HG02884 (cell line): ENCODE measurements around the gene SH2D3C.
A peak's percentile ranks its signal among the peaks of the same experiment; 100 is the strongest.

Experiments
- ATAC-seq: cut with Tn5 transposase; IDR thresholded peaks from one replicate; pipeline ENCODE4 v1.9.1; 2021; ENCODE audit warnings: mild to moderate bottlenecking, moderate library complexity; ENCODE audit not compliant: unreplicated experiment

SH2D3C gene

GRCh38 chr9:127744398-127745110, 33.9 kb downstream of the SH2D3C start:
- ATAC-seq, result no peak

DNA sequence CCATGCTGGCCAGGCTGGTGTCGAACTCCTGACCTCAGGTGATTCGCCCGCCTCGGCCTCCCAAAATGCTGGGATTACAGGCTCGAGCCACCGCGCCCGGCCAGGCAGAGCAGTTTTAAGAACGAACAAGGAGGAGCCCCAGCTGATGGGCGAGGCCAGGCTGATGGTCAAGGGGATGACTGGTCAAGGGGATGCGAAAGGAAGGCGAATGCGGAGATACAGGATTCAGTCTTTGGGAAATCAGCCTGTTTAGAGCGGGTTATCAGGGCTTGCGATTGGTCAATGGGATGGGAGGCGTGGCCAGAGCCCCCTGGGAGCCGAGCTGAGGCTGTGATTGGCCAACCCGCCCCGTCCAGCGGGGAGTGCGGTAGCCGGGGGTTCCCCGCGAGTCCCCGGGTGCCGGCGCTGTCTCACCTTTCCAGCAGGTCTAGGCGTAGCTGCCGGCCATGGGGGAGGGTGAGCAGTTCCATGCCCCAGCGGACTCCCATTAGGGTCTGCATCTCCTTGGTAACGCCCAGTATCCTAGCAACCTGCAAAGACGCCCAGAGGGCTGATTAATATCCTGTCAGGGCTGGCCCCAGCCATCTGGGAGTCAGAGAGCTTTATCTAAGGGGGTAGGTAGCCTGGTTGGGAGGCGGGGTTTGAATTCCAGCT, 35.9 kb downstream of the SH2D3C start:
- ATAC-seq, result no peak

DNA sequence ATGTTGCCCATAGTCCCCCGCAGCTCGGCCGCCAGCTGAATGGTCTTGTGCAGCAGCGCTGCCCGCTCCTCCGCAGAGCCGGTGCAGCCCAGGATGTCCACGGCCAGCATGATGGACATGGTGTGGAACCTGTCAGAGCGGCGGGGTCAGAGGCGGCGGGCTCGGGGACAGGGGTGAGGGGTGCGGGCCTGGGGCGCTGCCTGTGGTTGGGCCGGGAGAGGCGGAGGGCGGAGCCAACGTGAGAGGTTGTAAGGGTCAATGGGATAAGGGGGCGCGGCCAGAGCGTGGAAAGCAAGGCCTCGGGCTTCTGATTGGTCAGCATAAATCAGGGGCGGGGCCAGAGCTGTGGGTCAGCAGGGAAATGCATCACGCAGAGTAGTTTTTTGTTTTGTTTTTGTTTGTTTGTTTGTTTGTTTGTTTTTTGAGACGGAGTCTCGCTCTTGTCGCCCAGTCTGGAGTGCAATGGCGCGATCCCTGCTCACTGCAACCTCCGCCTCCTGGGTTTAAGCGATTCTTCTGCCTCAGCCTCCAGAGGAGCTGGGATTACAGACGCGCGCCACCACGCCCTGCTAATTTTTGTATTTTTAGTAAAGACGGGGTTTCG, 36.5 kb downstream of the SH2D3C start:
- ATAC-seq, result no peak

- no peak for ATAC-seq
These were observed 38.7 kb downstream of the SH2D3C start for GRCh38 chr9:127739614-127740330.

- ATAC-seq, result no peak
These were observed 39.8 kb downstream of the SH2D3C start for GRCh38 chr9:127738666-127739065.

DNA sequence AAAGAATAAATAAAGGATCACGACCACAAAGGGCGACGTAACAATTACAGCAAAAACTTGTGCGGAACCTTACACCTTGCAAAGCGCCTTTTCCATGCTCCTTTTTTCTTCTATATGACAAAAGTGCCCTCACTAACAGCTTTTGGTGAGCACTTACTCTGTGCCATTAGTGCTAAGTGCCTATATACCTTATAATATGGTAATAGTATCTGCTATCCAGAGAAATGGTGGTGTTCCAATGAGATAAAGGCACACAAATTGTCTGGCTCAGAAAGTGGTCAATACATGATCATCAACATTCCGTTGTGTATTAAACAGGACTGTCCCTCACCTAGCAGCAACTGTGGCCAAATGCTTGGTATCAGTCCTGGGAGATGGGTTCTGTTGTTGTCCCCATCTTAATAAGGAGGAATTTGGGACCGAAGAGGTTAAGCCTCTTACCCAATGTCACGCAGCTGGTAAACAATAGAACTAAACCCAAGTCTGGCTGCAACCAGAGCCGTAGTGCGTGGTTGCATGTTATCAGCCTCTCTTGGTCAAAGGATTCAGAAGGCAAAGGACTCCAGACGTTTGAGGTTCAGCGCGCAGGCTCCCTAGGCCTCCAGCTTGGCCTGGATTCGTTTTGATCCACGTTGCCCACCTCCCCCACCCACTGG, 42.8 kb downstream of the SH2D3C start:
- ATAC-seq, result peak; percentile 11

- ATAC-seq, result peak; percentile 80
These were observed 43.5 kb downstream of the SH2D3C start, which contains the start of gene TOR2A for GRCh38 chr9:127734747-127735529. Gene TOR2A (minus strand): TSS chr9:127735294. CDS start chr9:127735270, 24 bp downstream.

DNA sequence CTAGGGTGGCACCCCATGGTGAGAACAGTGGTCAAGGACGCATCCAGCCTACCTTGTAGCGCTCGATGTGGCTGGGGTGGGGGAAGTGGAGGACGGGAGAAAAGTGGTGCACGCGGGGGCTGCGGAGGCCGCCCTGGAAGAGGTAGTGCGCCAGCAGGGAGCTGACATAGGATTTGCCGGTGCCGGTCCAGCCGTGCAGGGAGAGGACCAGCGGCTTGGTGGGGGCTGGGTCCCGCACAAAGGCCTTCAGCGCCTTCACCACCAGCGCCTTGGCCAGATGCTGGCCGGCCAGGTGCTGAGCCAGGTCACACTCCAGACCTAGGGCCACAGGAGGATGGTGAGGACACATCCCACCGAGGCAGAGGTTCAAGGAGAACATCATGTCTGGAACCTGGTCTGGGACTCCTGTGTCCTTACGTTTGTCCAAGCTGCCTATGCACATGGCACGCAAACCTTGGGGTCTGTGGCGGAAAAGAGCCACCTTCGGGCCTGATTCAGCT, 44.2 kb downstream of the SH2D3C start:
- no peak for ATAC-seq

DNA sequence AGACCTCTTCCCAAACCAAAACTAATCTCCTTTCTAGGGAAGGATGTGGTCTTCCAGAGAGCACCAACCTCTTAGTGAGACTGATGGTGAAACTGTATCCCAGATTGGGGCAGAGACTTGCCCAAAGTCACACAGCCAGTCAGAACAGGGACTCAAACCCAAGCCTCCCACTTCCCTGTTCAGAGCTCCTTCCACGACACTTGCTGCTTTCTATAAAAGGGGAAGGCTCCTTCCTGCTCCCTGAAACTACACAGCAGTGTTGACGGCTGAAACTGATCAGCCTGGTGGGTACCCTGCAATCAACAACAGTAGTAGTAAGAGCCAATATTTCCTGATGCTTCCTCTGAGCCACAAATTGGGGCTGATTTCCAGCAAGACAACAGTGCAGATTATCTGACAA, 44.9 kb downstream of the SH2D3C start:
- ATAC-seq, result no peak

- ATAC-seq, result no peak
These were observed 46.0 kb downstream of the SH2D3C start for GRCh38 chr9:127732444-127732843.

DNA sequence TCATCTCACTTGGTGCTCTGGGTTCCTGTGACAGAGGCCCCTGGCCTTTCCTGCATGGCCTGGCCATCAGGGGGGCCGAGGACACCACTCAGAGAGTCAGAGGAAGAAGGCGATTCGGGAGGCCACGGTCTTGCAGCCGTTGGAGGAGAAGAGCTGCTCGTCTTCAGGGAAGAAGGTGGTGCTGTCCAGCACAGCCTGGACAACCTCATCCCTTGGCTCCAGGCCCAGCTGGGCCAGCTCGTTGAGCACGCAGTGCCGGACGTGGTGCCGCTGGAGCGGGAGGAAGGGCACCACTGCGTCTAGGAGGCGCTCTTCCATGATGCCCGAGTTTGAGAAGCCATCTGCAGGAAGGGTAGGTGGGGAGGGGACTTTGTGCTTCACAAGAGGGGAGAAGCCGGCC, 46.5 kb downstream of the SH2D3C start:
- ATAC-seq, result no peak

DNA sequence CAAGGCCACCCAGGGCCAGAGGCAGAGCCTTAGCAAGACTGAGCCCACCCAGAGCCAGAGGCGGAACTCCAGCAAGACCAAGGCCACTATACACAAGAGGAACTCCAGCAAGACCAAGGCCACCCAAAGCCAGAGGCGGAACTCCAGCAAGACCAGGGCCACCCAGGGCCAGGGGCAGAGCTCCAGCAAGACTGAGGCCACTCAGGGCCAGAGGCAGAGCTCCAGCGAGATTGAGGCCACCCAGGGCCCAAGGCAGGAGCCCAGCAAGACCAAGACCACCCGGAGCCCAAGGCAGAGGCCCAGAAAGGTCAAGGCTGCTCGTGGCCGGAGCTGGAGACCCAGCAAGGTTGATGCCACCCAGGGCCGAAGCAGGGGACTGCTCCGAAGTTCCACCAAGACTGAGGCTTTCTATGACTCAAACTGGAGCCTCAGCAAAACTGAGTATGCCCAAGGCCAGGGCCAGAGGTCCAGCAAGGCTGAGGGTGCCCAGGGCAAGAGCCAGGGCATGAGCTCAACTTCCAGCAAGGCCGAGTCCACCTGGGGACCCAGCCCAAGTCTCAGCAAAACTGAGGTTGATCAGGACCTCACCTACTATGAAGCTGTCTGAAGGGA, 47.6 kb downstream of the SH2D3C start:
- ATAC-seq, result no peak

DNA sequence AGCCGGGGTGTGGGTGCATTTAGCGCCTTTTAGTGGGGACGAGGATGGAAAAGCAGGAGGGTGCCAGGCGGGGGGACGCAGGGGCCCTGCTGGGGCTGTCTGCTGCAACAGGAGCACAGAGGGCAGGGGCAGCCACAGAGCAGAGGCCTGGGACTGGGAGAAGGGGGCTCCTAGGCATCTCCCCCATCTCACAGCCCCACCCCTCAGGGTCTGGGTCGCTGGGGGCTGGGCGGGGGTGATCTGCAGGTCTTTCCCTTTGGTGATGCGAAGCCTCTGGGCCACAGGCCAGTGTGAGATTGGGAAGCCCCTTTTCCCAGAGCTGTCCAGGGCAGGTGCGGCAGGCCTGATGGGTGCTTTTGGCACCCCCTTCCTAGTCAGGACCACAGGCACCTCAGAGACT, 48.2 kb downstream of the SH2D3C start:
- ATAC-seq, result no peak

DNA sequence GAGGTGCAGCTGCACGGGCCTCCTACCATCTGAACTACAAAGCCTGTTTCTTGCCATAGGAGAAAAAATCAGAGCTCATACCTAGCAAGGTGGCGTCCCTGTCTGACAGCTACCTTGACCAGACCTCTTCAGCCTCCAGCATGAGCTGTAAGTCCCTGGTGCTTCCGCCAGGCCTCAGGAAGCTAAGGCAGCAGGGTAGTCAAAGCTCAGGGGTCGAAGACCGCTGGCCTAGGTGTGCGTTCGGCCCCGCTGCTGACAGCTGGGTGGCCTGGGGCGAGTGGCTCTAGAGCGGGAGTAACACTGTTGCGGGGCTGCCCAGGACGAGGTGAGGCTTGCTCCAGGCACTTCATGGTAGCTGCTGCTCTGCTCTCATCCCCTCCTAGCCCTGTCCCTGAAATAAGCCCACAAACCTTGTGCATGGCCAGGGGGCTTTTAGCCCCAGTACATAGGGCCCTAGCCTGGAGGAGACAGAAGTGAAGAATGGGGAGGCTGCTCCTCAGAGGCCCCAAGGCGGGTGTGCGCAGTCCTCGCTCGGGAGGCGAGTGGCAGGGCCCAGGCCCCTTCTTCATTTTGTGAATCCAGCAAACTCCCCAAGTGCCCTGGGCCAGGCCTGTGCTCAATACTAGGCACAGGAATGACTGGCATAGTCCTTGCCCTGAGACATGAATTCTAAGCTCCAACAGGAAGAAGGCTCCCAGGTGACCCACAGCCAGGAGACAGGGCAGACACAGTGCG, 48.8 kb downstream of the SH2D3C start:
- no peak for ATAC-seq

- ATAC-seq, result no peak
These were observed 49.7 kb downstream of the SH2D3C start for GRCh38 chr9:127728808-127729207.

DNA sequence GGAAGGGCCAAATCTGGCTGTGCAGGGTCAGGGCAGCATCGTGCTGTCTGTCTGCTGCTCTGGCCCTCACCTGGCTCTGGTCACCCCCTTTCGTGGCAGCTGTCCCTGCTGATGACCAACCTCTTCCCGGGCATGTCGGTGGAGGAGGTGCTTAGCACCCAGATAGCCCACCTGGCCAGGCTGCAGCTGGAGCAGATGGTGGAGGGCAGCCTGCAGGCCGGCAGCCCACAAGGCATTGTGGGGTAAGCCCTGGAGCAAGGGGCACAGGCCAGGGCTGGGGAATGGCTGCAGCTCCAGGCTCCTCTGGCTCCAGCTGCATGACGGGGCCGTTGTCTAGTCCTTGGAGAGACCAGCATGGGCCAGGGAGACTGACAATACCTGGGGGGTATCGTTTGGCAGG, 51.6 kb downstream of the SH2D3C start:
- no peak for ATAC-seq

- ATAC-seq, result no peak
These were observed 54.5 kb downstream of the SH2D3C start for GRCh38 chr9:127724012-127724411.

- ATAC-seq, result no peak
These were observed 55.0 kb downstream of the SH2D3C start for GRCh38 chr9:127723444-127723843.

DNA sequence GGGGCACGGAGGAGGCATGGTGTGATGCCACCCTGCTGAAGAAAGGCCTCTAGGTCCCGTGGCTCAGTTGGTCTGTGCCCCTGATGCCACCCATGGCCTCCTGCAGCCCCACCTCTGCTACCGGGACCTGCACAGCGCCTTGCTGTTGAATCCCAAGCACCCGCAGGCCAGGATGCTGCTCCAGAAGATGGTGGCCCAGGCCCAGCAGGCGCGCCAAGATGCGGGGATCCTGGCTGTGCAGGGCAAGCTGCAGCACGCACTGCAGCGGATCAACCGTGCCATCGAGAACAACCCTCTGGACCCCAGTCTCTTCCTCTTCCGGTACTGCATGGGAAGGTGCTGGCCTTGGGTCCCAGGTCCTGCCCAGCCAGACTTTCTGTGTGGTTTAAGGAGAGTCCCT, 55.5 kb downstream of the SH2D3C start:
- ATAC-seq, result no peak
